Neural cell (in vitro differentiated cells): Measurements from ENCODE around the gene ADD3. TPM values are rescaled to one million over a fixed set of nuclear protein-coding genes. Genes with fewer than 3 reads are reported as not detected.

Experiments
- H2AFZ ChIP-seq: fragments of 200-600, 300-800 bp; sonication (generic), shearing (Covaris generic); 2 replicates; pipeline ENCODE4 v1.6.0; 2014; ENCODE audit warnings: low read depth, mild to moderate bottlenecking, antibody characterized with exemption, low read length, moderate library complexity
- H3F3A ChIP-seq: fragments of 200-600 bp; shearing (Covaris generic); 2 replicates; pipeline ENCODE4 v1.6.1; 2016; ENCODE audit warnings: mild to moderate bottlenecking, moderate library complexity, mixed read lengths, antibody characterized with exemption, low read length; ENCODE audit not compliant: insufficient read depth, poor library complexity, severe bottlenecking
- H3K27ac ChIP-seq: fragments of 200-600, 300-800 bp; sonication (generic), shearing (Covaris generic); 2 replicates; pipeline ENCODE4 v1.5.1; 2014; ENCODE audit warnings: mild to moderate bottlenecking, low read length, moderate library complexity
- H3K27me3 ChIP-seq: fragments of 300-800, 200-600 bp; sonication (generic), shearing (Covaris generic); 2 replicates; pipeline ENCODE4 v1.6.0; 2014; ENCODE audit warnings: mild to moderate bottlenecking, low read depth, low read length, moderate library complexity; ENCODE audit not compliant: insufficient read depth
- H3K36me3 ChIP-seq: fragments of 300-800, 200-600 bp; sonication (generic), shearing (Covaris generic); 2 replicates; pipeline ENCODE4 v1.5.1; 2014; ENCODE audit warnings: mild to moderate bottlenecking, antibody characterized with exemption, low read length, moderate library complexity; ENCODE audit not compliant: insufficient read depth
- H3K4me2 ChIP-seq: fragments of 300-800, 200-600 bp; sonication (generic), shearing (Covaris generic); 2 replicates; pipeline ENCODE4 v1.6.0; 2014; ENCODE audit warnings: mild to moderate bottlenecking, low read length
- H3K4me3 ChIP-seq: fragments of 300-800, 200-600 bp; sonication (generic), shearing (Covaris generic); 2 replicates; pipeline ENCODE4 v1.5.1; 2014; ENCODE audit warnings: mild to moderate bottlenecking, low read length, moderate library complexity
- H3K79me2 ChIP-seq: fragments of 200-600 bp; shearing (Covaris generic); replicated peaks from 2 replicates; pipeline ENCODE4 v1.6.0; 2014; ENCODE audit warnings: mild to moderate bottlenecking, low read length, moderate library complexity; ENCODE audit not compliant: insufficient read depth
- H3K9ac ChIP-seq: fragments of 300-800, 200-600 bp; sonication (generic), shearing (Covaris generic); 2 replicates; pipeline ENCODE4 v1.6.1; 2016; ENCODE audit warnings: mild to moderate bottlenecking, low read length, mixed read lengths
- H3K9me2 ChIP-seq: fragments of 200-600 bp; shearing (Covaris generic); 2 replicates; pipeline ENCODE4 v1.6.1; 2016; ENCODE audit warnings: mild to moderate bottlenecking, low read length, mixed read lengths; ENCODE audit not compliant: insufficient read depth
- H3K9me3 ChIP-seq: fragments of 200-600, 300-800 bp; sonication (generic), shearing (Covaris generic); 2 replicates; pipeline ENCODE4 v1.6.1; 2016; ENCODE audit warnings: mild to moderate bottlenecking, mixed run types, low read length, moderate library complexity, mixed read lengths
- H4K20me1 ChIP-seq: fragments of 200-600 bp; shearing (Covaris generic); 2 replicates; pipeline ENCODE4 v1.6.1; 2016; ENCODE audit warnings: mild to moderate bottlenecking, mixed run types; ENCODE audit not compliant: insufficient read depth
- EP300 ChIP-seq: fragments of 450-650 bp; conservative IDR thresholded peaks from 2 replicates; pipeline ENCODE4 v1.6.1; 2014; ENCODE audit warnings: antibody characterized with exemption, mild to moderate bottlenecking, moderate library complexity; ENCODE audit not compliant: poor library complexity, severe bottlenecking
- EZH2 ChIP-seq: fragments of 200-600, 300-800 bp; shearing (Covaris generic), sonication (generic); IDR thresholded peaks from 2 replicates; pipeline ENCODE4 v1.6.1; 2014; ENCODE audit warnings: antibody characterized with exemption, low read length, borderline replicate concordance, mild to moderate bottlenecking; ENCODE audit not compliant: insufficient read depth, poor library complexity, severe bottlenecking
- MXI1 ChIP-seq: fragments of 450-650 bp; conservative IDR thresholded peaks from 2 replicates; pipeline ENCODE4 v1.6.1; 2014; ENCODE audit warnings: antibody characterized with exemption, mild to moderate bottlenecking; ENCODE audit not compliant: poor library complexity, severe bottlenecking
- POLR2AphosphoS5 ChIP-seq: IDR thresholded peaks from 2 replicates; pipeline ENCODE4 v1.6.1; 2012
- RAD21 ChIP-seq: fragments of 450-650 bp; conservative IDR thresholded peaks from 2 replicates; pipeline ENCODE4 v1.6.1; 2014; ENCODE audit warnings: antibody characterized with exemption, mild to moderate bottlenecking, moderate library complexity
- SMC3 ChIP-seq: fragments of 450-650 bp; conservative IDR thresholded peaks from 2 replicates; pipeline ENCODE4 v1.6.1; 2014; ENCODE audit warnings: antibody characterized with exemption, mild to moderate bottlenecking, moderate library complexity; ENCODE audit not compliant: poor library complexity
- TAF1 ChIP-seq: IDR thresholded peaks from 2 replicates; pipeline ENCODE4 v1.6.1; 2012; ENCODE audit warnings: low read depth
- polyA plus RNA-seq: library from polyadenylated mRNA; depleted of rRNA; stranded (reverse); fragments of >200 nt; gene quantifications from 2 replicates; pipeline ENCODE4 v1.2.3, GENCODE V29; 2014
- TF ChIP-seq, protein P1 (sequence below): IDR thresholded peaks from 2 replicates; pipeline ENCODE4 v1.6.1; 2012; ENCODE audit warnings: borderline replicate concordance
- TF ChIP-seq, protein P2 (sequence below): fragments of 450-650 bp; IDR thresholded peaks from 2 replicates; pipeline ENCODE4 v1.5.1; 2014; ENCODE audit warnings: antibody characterized with exemption, mild to moderate bottlenecking, moderate library complexity; ENCODE audit not compliant: poor library complexity, severe bottlenecking

ADD3 gene
- polyA plus RNA-seq, 1 donor from 2014 or later: 40.6 TPM

DNA sequence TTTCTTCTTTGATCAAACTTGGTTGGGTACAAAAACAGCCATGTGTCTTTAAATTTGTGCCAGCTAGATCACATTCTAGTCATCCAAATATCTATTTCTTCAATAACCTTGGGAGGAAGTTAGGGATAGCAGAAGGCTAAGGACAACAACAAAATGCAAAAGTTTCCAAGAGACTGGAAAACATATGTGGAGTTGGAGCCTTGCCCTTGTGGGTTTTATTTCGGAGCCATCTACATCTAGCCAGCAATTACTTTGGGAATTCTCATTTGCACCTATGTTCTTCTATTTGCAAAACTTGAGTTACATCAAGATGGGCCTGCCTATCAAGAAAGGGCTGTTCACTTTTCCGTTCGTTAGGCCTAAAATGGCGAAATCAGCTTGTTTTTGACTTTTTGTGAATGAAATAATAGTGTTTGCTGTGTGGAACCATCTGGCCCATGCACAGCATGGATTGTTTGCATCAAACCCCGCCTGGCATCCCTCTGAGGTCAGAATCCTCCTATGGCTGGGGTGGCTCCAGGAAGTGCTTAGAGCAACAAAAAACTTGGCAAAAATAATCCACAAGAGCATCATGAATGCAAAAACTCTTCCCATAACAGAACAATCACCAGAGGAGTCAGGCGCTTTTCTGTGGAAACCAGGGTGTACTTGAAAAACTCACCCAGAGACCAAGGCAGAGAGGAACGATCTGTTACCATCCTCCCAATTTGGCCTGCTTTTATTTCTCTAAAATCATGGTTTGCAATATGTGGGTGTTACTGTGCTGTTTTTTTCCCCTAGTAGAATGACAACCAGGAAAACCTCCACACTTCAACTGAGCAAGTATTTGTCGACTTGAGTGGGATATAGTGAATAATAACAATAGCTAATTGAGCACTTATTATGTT lies 48.3 kb upstream of the ADD3 start:
- Histone ChIP-seq H3K27me3 (no peaks in the 10 kb centered on the region), H3F3A (no peaks in the 10 kb centered on the region), H3K27ac (no peak overlapping the region), H3K4me3 (no peak overlapping the region), H4K20me1 (no peaks in the 10 kb centered on the region), H2AFZ (no peak overlapping the region), H3K9ac (no peak overlapping the region), H3K4me2 (no peak overlapping the region), H3K36me3 (no peaks in the 10 kb centered on the region), H3K79me2 (no peaks in the 10 kb centered on the region), H3K9me3 (no peaks in the 10 kb centered on the region), H3K9me2 (no peaks in the 10 kb centered on the region)
- no peak for TF ChIP-seq MXI1
- no peak for TF ChIP-seq POLR2AphosphoS5
- TF ChIP-seq, protein P1, sequence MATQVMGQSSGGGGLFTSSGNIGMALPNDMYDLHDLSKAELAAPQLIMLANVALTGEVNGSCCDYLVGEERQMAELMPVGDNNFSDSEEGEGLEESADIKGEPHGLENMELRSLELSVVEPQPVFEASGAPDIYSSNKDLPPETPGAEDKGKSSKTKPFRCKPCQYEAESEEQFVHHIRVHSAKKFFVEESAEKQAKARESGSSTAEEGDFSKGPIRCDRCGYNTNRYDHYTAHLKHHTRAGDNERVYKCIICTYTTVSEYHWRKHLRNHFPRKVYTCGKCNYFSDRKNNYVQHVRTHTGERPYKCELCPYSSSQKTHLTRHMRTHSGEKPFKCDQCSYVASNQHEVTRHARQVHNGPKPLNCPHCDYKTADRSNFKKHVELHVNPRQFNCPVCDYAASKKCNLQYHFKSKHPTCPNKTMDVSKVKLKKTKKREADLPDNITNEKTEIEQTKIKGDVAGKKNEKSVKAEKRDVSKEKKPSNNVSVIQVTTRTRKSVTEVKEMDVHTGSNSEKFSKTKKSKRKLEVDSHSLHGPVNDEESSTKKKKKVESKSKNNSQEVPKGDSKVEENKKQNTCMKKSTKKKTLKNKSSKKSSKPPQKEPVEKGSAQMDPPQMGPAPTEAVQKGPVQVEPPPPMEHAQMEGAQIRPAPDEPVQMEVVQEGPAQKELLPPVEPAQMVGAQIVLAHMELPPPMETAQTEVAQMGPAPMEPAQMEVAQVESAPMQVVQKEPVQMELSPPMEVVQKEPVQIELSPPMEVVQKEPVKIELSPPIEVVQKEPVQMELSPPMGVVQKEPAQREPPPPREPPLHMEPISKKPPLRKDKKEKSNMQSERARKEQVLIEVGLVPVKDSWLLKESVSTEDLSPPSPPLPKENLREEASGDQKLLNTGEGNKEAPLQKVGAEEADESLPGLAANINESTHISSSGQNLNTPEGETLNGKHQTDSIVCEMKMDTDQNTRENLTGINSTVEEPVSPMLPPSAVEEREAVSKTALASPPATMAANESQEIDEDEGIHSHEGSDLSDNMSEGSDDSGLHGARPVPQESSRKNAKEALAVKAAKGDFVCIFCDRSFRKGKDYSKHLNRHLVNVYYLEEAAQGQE: no peak
- TF ChIP-seq, protein P2, sequence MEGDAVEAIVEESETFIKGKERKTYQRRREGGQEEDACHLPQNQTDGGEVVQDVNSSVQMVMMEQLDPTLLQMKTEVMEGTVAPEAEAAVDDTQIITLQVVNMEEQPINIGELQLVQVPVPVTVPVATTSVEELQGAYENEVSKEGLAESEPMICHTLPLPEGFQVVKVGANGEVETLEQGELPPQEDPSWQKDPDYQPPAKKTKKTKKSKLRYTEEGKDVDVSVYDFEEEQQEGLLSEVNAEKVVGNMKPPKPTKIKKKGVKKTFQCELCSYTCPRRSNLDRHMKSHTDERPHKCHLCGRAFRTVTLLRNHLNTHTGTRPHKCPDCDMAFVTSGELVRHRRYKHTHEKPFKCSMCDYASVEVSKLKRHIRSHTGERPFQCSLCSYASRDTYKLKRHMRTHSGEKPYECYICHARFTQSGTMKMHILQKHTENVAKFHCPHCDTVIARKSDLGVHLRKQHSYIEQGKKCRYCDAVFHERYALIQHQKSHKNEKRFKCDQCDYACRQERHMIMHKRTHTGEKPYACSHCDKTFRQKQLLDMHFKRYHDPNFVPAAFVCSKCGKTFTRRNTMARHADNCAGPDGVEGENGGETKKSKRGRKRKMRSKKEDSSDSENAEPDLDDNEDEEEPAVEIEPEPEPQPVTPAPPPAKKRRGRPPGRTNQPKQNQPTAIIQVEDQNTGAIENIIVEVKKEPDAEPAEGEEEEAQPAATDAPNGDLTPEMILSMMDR: no peak
- TF ChIP-seq SMC3: no peak
- no peak for TF ChIP-seq RAD21
- no peak for TF ChIP-seq EZH2
- TF ChIP-seq TAF1: no peak
- TF ChIP-seq EP300: no peak

- H3K79me2 ChIP-seq: no peaks in the 10 kb centered on the region
- no peaks in the 10 kb centered on the region for H3K9me2 ChIP-seq
- H3K36me3 ChIP-seq: no peaks in the 10 kb centered on the region
- TF ChIP-seq EP300: no peak
- no peak for TF ChIP-seq SMC3
- TF ChIP-seq, protein P2: no peak
- TF ChIP-seq, protein P1: no peak
- TF ChIP-seq RAD21: no peak
- no peak for TF ChIP-seq POLR2AphosphoS5
- H4K20me1 ChIP-seq: no peaks in the 10 kb centered on the region
- no peak overlapping the region for H3K9ac ChIP-seq
- no peak overlapping the region for H2AFZ ChIP-seq
- no peak overlapping the region for H3K4me2 ChIP-seq
- no peaks in the 10 kb centered on the region for H3K27me3 ChIP-seq
- no peaks in the 10 kb centered on the region for H3F3A ChIP-seq
- no peaks in the 10 kb centered on the region for H3K9me3 ChIP-seq
- no peak overlapping the region for H3K4me3 ChIP-seq
- no peak overlapping the region for H3K27ac ChIP-seq
Observed at GRCh38 chr10:109960682-109961081, 47.1 kb upstream of the ADD3 start.
